ENCODE data around the gene ZNF408. TPM values are rescaled to one million over a fixed set of nuclear protein-coding genes. Genes with fewer than 3 reads are reported as not detected.

Gene ZNF408
- total and polyA plus RNA-seq, 2 of the 13 experiments (the other 11 are each of a cell fraction or from before 2014, with no cell fraction given), result 11.2 to 12.5 TPM

- TF ChIP-seq ZNF205 (CRISPR knock-in tag; IDR thresholded peaks at IDR 0.05) (0 out of 2 replicates have a peak, but pooled peaks have one; percentile 39), ZNF430 (CRISPR knock-in tag; IDR thresholded peaks at IDR 0.05) (peak; percentile 79; the same call in 1 of the 2 replicates), ZSCAN9 (CRISPR knock-in tag; IDR thresholded peaks at IDR 0.05; ENCODE audit: borderline replicate concordance) (peak; percentile 81; the same call in 1 of the 2 replicates), MEIS2 (CRISPR knock-in tag; IDR thresholded peaks at IDR 0.05) (peak; percentile 66), ERF (CRISPR knock-in tag; IDR thresholded peaks at IDR 0.05) (peak; percentile 59; the same call in 1 of the 2 replicates), MXD1 (CRISPR knock-in tag; IDR thresholded peaks at IDR 0.05) (peak; percentile 76; the same call in 1 of the 2 replicates), ZNF720 (CRISPR knock-in tag; IDR thresholded peaks at IDR 0.05) (no peak), TFDP2 (CRISPR knock-in tag; IDR thresholded peaks at IDR 0.05) (peak; percentile 66), YEATS4 (CRISPR knock-in tag; IDR thresholded peaks at IDR 0.05; ENCODE audit: borderline replicate concordance) (peak; percentile 38; the same call in 1 of the 2 replicates), ZNF792 (CRISPR knock-in tag; IDR thresholded peaks at IDR 0.05) (peak; percentile 73; the same call in 1 of the 2 replicates), NFIC (IDR thresholded peaks at IDR 0.05; ENCODE audit: low read length) (no peak), FOXP4 (CRISPR knock-in tag; IDR thresholded peaks at IDR 0.05) (0 out of 2 replicates have a peak, but pooled peaks have one; percentile 24), MEF2D (CRISPR knock-in tag; IDR thresholded peaks at IDR 0.05) (peak; percentile 66; the same call in 1 of the 2 replicates), JARID2 (CRISPR knock-in tag; IDR thresholded peaks at IDR 0.05; ENCODE audit: insufficient replicate concordance) (no peak), KIAA2018 (CRISPR knock-in tag; IDR thresholded peaks at IDR 0.05; ENCODE audit: borderline replicate concordance) (no peak), SALL2 (CRISPR knock-in tag; IDR thresholded peaks at IDR 0.05) (no peak), TCF7 (IDR thresholded peaks at IDR 0.05; ENCODE audit: low read depth) (peak; percentile 78)
Measured at GRCh38 chr11:46695345-46696211, 5.3 kb upstream of the ZNF408 start (continued).
